ENCODE measurements around the gene RNF39. TPM values are rescaled to one million over a fixed set of nuclear protein-coding genes. Genes with fewer than 3 reads are reported as not detected.

The RNF39 gene
- total RNA-seq, 1 experiment from 2014 or later: 7.3 TPM

GRCh38 chr6:30060606-30061091 lies 14.9 kb downstream of the RNF39 start:
- DNase-seq: no peak
- Histone ChIP-seq H3K79me2 (ENCODE audit: low read depth) (peaks cover 34% of the 10 kb centered on the region), H3K4me2 (peak overlapping the region; percentile 79), H2AFZ (peak overlapping the region; percentile 99), H3K27me3 (ENCODE audit: insufficient read depth, low read depth) (no peaks in the 10 kb centered on the region), H3K9me3 (ENCODE audit: insufficient read depth, low read depth) (no peaks in the 10 kb centered on the region), H3K9me2 (ENCODE audit: insufficient read depth) (no peaks in the 10 kb centered on the region), H3F3A (ENCODE audit: insufficient read depth, low read depth) (no peaks in the 10 kb centered on the region; the same call in 1 of the 2 replicates), H3K27ac (peak overlapping the region; percentile 34; the same call in 1 of the 2 replicates), H3K36me3 (ENCODE audit: low read depth) (no peaks in the 10 kb centered on the region), H4K20me1 (ENCODE audit: insufficient read depth) (no peaks in the 10 kb centered on the region), H3K4me3 (peak overlapping the region; percentile 95), H3K4me1 (replicated peaks; ENCODE audit: insufficient read depth) (peaks cover 18% of the 10 kb centered on the region)
- ChIA-PET CTCF (interaction anchor here (0.9 to 1.1 kb wide), 2 partner anchors 41 to 71 kb away, joined by 3 to 4 read pairs; no protein-coding TSS in a partner anchor), POLR2A (ENCODE audit: unreplicated experiment) (interaction anchor here (0.5 to 0.7 kb wide), 3 partner anchors 41 to 1087 kb away, joined by 5 to 6 read pairs (median 5); no protein-coding TSS in a partner anchor)
- BruUV-seq (replicated peaks): TSS peak; percentile 95
- intact Hi-C loops (cut with micrococcal nuclease; ENCODE audit: unreplicated experiment): loop anchor here (1.0 to 5.0 kb wide), 2 partner anchors 43 to 267 kb away; partner anchors contain the start of gene TRIM39
- TF ChIP-seq CTCF (conservative IDR thresholded peaks at IDR 0.05): no peak
- TF ChIP-seq EZH2 (IDR thresholded peaks at IDR 0.05; ENCODE audit: low read depth): no peak

GRCh38 chr6:30055513-30055912 lies 20.1 kb downstream of the RNF39 start:
- CTCF ChIA-PET: no interaction called here
- BruUV-seq (replicated peaks): no TSS peak

GRCh38 chr6:30053682-30054081 lies 21.9 kb downstream of the RNF39 start:
- no peaks in the 10 kb centered on the region for H4K20me1 ChIP-seq (ENCODE audit: insufficient read depth)
- H3K9me3 ChIP-seq (ENCODE audit: insufficient read depth, low read depth): no peaks in the 10 kb centered on the region
- peaks cover 4% of the 10 kb centered on the region; the same call in 1 of the 2 replicates for H3F3A ChIP-seq (ENCODE audit: insufficient read depth, low read depth)
- no peaks in the 10 kb centered on the region for H3K27me3 ChIP-seq (ENCODE audit: insufficient read depth, low read depth)
- POLR2A ChIA-PET (ENCODE audit: unreplicated experiment): no interaction called here
- no peak overlapping the region for H2AFZ ChIP-seq
- DNase-seq: no peak
- H3K79me2 ChIP-seq (ENCODE audit: low read depth): no peaks in the 10 kb centered on the region
- no TSS peak for BruUV-seq (replicated peaks)
- no peak overlapping the region for H3K27ac ChIP-seq
- no peaks in the 10 kb centered on the region for H3K4me1 ChIP-seq (replicated peaks; ENCODE audit: insufficient read depth)
- CTCF ChIA-PET: no interaction called here
- TF ChIP-seq EZH2 (IDR thresholded peaks at IDR 0.05; ENCODE audit: low read depth) (no peak), CTCF (conservative IDR thresholded peaks at IDR 0.05) (no peak)
- intact Hi-C loops (cut with micrococcal nuclease; ENCODE audit: unreplicated experiment): no loop called here
- no peak overlapping the region for H3K4me3 ChIP-seq
- H3K9me2 ChIP-seq (ENCODE audit: insufficient read depth): no peaks in the 10 kb centered on the region
- peaks cover 9% of the 10 kb centered on the region; the same call in 1 of the 2 replicates for H3K36me3 ChIP-seq (ENCODE audit: low read depth)
- no peak overlapping the region for H3K4me2 ChIP-seq

More at GRCh38 chr6:30055513-30055912, 20.1 kb downstream of the RNF39 start:
- Histone ChIP-seq H3F3A (ENCODE audit: insufficient read depth, low read depth) (peaks cover 4% of the 10 kb centered on the region; the same call in 1 of the 2 replicates), H4K20me1 (ENCODE audit: insufficient read depth) (no peaks in the 10 kb centered on the region), H2AFZ (no peak overlapping the region), H3K4me2 (no peak overlapping the region), H3K4me3 (no peak overlapping the region), H3K27me3 (ENCODE audit: insufficient read depth, low read depth) (no peaks in the 10 kb centered on the region), H3K9me3 (ENCODE audit: insufficient read depth, low read depth) (no peaks in the 10 kb centered on the region), H3K4me1 (replicated peaks; ENCODE audit: insufficient read depth) (peaks cover 9% of the 10 kb centered on the region), H3K27ac (no peak overlapping the region), H3K36me3 (ENCODE audit: low read depth) (peaks cover 9% of the 10 kb centered on the region; the same call in 1 of the 2 replicates), H3K9me2 (ENCODE audit: insufficient read depth) (no peaks in the 10 kb centered on the region), H3K79me2 (ENCODE audit: low read depth) (peaks cover 15% of the 10 kb centered on the region)
- POLR2A ChIA-PET (ENCODE audit: unreplicated experiment): no interaction called here
- no peak for DNase-seq
- TF ChIP-seq EZH2 (IDR thresholded peaks at IDR 0.05; ENCODE audit: low read depth) (no peak), CTCF (conservative IDR thresholded peaks at IDR 0.05) (no peak)
- intact Hi-C loops (cut with micrococcal nuclease; ENCODE audit: unreplicated experiment): no loop called here
